Activated T-helper 9 cell treated with anti-CD3 and anti-CD28 coated beads, Interleukin-2, amount 50 U/mL, for 16 hours (primary cell): ENCODE measurements around the gene LDLRAD4.

ENCODE experiments used
- DNase-seq: peaks from one replicate; pipeline ENCODE4 v3.0.0-alpha.2; 2020; ENCODE audit warnings: low read depth

Gene LDLRAD4

DNA sequence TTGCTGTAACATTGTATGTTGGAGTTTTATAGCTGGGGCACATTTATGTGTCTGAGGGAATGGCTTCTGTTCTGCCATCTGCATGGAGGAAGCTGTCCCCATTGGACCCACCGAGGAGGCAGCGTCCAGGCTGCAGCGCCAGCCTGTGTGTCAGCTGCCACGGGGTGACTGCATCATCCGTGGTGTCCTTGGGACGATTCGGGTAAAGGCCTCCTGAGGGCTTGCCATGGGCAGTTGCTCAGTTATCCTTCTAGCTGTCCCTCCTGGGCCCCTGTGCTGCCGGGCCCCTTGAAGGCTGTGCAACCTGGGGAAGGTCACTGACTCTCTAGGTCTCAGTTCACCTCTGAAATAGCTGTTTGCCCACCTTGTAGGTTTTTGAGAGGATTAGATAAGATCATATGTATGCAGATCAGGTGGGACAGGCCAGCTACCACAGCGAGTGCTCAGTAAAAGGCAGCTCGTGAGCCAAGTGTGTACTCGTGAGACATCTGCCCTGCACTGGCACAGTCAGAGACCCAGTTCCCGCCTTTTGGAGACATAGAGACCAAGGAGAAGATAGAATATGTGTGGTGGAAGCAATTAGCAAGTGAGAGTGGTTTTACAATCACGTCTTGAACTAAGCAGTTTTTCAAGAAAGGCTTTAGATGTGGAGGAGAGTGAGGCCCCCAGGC is 10.6 kb downstream of the LDLRAD4 start:
- no peak for DNase-seq

DNA sequence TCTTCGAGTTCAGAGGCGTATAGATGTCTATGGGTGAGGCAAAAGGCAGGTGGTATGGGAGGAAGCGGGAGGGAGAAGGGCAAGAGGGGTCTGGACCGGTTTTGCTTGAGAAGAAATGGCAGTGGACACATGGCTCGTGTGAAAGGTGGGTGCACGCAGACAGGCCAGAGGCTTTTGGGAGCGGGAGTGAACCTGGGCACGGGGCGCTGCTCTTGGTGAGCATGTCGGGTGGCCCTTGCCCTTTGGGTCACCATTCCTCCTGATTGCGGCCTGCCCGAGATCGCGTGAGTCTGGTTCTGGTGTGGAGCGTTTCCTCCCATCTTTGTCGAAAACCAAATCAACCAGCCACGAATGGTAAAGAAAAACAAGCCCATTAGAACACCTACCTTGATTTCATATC is 12.6 kb downstream of the LDLRAD4 start:
- no peak for DNase-seq

DNA sequence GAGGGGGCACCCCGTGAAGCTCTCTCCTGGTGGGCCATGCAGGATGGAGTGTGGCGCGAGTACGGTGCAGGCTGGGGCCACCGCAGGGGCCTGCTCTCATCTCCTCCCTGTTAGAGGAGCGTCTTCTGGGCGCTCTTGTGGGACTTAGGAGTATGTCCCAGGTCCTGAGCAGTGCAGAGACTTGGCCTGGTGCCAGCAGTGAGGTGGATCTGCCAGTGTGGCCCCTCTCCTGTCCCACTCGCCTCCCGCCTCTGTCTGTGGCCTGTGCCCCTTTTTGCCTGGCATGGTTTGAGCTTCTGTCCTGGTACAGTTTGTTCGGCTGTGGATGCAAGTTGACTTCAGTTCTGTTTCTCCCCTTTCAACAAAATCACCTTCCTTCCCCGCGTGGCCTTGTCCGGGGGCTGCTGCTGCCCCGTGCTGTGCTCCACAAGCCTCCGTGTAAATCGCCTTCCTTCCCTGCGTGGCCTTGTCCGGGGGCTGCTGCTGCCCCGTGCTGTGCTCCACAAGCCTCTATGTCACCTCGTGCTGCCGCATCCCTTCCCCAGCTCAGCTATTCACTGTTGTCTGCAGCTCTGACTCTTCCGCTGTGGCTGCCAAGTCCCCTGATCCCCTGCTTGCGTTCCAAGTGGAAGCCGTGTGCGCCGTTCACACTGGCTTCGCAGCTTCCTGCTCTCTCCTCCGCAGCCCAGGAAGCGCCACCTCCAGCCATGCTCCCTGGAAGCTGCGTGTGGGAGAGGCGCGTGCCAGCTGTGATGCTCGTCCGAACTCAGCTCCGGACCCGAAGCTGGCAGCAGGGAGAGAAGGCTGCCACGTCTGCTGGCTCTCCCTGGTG is 13.7 kb downstream of the LDLRAD4 start:
- no peak for DNase-seq

- DNase-seq: no peak
These were observed 14.6 kb downstream of the LDLRAD4 start for GRCh38 chr18:13232971-13233786.

- DNase-seq: no peak
These were observed 15.5 kb downstream of the LDLRAD4 start for GRCh38 chr18:13233787-13234783.

DNA sequence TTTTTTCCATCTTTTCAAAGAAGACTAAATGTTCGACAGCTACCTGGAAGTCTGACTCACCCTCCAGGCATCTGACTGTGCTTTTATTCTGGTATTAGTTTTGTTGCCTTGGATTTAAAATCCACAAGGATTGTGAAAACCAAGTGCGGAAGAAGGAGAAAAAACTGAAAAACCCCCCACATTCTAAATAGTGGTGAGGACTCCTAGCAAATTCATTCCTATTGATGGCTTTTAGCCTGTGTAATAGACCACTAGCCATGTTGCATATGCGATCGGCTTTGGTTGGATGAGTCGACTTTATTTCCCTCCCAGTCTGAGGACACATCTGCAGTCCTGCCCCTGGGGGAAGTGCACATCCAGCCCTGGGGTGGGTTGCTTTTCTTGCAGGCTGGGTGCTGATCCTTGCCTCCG is 16.9 kb downstream of the LDLRAD4 start:
- no peak for DNase-seq

DNA sequence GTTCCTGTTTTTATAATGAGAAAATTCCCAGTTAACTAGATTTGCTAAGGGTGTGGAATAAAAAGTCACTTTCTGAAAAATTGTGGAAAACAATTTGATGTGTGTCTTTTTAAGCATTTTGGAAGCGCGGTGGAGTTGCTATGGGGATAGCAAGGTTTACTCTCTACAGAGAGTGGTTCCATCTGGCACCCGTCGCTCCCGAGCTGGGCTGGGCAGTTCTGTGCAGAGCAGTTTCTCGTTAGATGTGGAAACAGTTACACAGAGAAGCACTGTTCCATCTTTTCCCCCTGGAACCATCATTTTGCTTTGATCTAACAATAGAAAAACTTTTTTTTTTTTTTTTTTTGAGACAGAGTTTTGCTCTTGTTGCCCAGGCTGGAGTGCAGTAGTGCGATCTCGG is 17.4 kb downstream of the LDLRAD4 start:
- no peak for DNase-seq

- no peak for DNase-seq
These were observed 17.9 kb downstream of the LDLRAD4 start for GRCh38 chr18:13236411-13236810.

GRCh38 chr18:13237073-13237472 is 18.5 kb downstream of the LDLRAD4 start:
- no peak for DNase-seq

GRCh38 chr18:13237641-13238040 is 19.1 kb downstream of the LDLRAD4 start:
- DNase-seq: no peak

DNA sequence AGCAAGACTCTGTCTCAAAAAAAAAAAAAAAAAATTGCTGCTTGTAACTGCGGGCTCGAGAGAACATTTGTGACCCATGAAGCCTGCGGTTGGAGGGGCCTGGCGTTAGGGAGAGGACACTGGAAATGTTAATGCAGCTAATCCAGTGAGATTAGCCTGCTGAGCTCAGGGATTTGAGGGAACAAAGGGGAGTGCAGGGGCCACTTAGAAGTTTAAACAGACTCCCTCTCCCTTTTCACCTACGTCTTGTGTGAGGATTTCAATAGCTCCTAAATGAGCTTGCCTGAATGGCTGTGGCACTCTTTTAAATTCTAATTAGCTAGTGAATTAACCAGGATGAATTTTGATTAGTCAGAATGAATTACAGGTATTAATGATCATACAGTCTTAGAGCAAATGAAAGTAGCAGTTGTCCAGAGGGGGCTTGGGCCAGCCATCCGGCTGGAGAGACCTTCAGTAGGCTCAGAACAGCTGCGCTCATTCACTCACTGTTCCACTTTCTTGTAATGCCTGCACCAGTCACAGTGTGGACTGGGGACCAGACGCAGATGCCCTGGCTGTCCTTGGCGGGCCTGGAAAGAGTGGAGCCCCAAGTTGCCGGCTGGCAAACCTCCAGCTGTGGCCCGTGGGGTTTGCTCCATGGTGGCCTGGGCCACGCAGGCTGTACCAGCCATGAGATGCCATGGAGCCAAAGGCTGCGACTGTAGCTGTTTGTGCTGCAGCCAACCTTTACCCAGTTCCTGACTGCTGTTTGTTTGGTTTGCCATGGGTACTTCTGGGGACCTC is 20.8 kb downstream of the LDLRAD4 start:
- DNase-seq: no peak

GRCh38 chr18:13240060-13240725 is 21.6 kb downstream of the LDLRAD4 start:
- DNase-seq: no peak

DNA sequence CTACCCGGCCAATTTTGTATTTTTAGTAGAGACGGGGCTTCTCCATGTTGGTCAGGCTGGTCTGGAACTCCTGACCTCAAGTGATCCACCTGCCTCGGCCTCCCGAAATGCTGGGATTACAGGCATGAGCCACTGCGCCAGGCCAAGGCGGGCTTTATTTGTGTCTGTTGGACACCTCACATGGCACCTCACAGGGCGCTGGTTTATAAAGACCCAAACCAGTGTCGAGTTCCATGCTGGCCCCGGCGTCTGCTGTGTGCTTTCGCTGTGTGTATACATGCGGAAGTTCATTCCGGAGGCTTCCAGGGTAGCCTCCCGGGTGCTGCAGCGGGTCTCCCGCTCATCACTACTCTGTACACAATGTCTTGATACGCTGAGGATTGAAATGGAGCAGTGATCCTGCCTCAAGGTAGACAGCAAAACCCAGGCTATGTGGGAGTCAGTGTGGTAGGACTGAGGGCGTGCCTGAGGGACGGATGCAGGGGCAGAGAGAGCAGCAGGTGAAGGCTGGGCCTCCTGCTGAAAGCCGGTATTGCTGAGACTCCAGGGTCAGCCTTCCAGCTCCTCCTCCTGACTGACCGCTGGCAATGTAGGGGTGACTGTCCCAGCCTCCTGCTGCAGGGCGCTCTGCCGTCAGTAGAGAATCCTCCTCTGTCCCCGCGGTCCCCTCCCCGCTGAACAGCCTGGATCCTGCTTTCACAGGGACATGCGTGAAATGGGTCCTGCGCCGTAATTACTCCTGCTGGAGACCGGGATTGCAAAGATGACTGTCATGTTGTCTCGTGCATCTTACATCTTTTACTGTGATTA is 22.7 kb downstream of the LDLRAD4 start:
- no peak for DNase-seq

GRCh38 chr18:13241893-13242175 is 23.3 kb downstream of the LDLRAD4 start:
- no peak for DNase-seq

DNA sequence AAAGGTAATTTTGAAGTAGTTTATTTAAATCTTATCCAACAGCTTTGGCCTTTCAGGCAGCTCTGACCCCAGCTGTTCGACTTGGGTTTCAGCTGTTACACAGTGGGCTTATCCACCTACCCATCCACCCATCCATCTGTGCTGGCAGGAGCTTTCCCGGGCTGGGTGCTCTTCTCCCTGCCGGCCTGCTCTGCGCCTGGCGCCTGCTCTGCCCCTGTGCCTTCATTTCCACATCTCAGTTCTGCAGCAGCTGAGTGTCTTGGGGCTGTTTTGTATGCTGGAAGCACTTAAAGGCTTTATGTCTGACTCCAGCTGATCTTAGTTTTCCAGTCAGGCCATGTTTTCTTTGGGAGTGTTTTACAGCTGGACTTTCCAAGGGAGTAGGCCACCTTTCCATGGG is 24.2 kb downstream of the LDLRAD4 start:
- DNase-seq: no peak

DNA sequence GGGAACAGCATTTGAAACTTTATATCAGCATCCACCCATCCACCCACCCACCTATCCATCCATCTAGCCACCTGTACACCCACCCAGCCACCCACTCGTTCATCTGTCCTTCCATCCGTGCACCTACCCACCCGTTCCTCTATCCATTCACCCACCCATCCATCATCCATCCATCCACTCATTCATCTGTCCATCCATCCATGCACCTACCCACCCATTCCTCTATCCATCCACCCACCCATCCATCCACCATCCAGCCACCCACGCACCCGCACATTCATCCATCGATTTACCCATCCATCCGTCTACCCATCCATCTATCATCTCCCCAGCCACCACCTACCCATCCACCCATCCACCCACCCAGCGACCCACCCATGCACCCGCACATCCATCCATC is 24.8 kb downstream of the LDLRAD4 start:
- no peak for DNase-seq

- no peak for DNase-seq
These were observed 25.6 kb downstream of the LDLRAD4 start for GRCh38 chr18:13244135-13244534.

DNA sequence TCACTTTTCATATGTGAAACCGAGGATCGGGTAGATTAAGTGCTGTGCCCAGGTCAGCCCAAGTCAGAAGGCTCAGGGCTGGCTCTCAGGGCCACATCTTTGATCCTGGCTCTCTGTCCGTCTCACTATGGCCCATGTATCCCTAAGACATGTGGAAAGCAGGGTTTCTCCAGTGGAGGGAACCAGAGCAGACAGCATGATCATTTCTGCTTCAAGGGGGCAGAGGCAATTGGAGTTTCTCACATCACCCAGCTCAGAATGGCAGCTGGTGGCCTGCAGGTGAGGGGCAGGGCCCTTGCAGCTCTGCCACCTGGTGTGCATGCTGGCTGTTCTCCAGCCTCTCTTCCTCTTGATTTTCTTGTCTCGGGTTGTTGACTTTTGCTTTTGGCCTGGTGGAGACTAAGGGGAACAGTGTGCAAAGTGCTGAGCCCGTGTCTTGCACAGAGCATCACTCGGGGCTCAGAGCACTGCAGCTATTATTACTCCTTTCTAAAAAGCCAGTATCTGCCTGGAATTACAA is 27.0 kb downstream of the LDLRAD4 start:
- DNase-seq: no peak

DNA sequence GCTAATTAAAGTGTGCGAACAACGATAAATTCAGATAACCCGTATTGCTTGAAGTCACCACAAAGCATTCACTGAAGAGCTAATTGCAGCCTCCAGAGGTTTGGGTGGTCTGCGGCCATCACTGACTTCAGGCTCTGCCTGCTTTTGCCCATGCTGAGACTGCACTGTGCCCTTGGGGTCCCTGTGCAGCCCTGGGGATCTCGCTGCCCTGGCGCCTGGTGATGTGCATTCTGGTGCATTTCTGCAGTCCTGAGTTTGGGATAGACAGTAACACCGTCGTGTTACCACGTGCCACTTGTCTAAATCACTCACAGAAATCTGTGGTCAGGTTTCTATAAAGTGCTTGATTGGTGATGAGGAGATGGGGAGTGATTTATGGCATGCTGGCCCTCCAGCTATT is 27.6 kb downstream of the LDLRAD4 start:
- DNase-seq: no peak
